Measurements from ENCODE around the gene COL26A1. TPM values are rescaled to one million over a fixed set of nuclear protein-coding genes. Genes with fewer than 3 reads are reported as not detected.
A peak's percentile ranks its signal among the peaks of the same experiment; 100 is the strongest.

Gene COL26A1
- polyA plus RNA-seq, 6 donors from 2014 or later: not detected

DNA sequence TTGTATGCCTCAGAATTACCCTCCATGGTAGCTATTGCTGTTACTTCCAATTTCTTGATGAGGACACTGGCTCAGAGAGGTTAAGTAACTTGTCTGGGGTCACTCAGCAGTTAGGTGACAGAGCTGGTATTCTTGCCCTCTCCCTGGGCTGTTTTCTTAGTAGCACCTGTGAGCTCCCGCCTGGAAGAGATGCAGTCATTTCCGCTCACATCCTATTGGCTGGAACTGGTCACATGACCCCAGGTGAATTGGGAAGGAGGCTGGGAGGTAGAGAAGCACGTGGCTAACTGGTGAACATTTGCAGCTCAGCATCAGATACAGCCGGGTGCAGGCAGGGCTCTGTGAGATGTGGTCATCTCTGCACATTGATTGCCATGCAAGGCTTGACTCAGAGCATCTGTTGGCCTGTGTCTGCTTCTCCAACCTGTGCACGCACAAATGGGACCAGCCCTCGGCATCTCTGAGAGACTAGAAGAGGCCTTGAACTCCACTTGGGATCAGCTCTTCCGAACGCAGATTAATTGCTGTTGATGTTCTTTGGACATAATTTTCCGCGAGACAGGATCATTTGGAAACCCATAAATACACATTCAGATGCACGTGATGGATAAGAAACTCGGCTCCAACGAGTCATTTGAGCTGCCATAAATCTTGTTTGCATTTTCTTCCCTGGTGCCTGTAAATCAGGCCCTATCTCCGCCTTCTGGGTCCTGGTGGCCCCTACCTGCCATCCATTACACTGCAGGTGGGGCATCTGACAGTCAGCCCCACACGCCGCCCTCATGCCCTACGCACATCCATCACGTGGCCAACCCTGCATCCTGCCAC lies 223.6 kb downstream of the COL26A1 start:
- DNase-seq: no peak
- no peak for ATAC-seq (ENCODE audit: low read depth in 2 of 2)
- no peak overlapping the region for H3K4me3 Mint-ChIP-seq
- H3K9me3 Mint-ChIP-seq: peaks cover 0 to 12% (median 4%) of the 10 kb centered on the region in 7 donors
- H3K27ac Mint-ChIP-seq: no peak overlapping the region
- peaks cover 0 to 11% (median 3%) of the 10 kb centered on the region in 3 donors for H3K4me1 Mint-ChIP-seq
- H3K27me3 Mint-ChIP-seq: peaks cover 0 to 17% (median 7%) of the 10 kb centered on the region in 3 donors
- H3K36me3 Mint-ChIP-seq: no peaks in the 10 kb centered on the region

- H3K27me3 Mint-ChIP-seq: peaks cover 0 to 21% (median 10%) of the 10 kb centered on the region in 3 donors
- peak overlapping the region in 1 of 8 donors; percentile 10 for H3K4me3 Mint-ChIP-seq
- H3K4me1 Mint-ChIP-seq: peaks cover 0 to 11% (median 3%) of the 10 kb centered on the region in 3 donors
- H3K36me3 Mint-ChIP-seq: no peaks in the 10 kb centered on the region
- peaks cover 0 to 12% (median 4%) of the 10 kb centered on the region in 7 donors for H3K9me3 Mint-ChIP-seq
- DNase-seq (no peak), ATAC-seq (ENCODE audit: low read depth in 2 of 2) (no peak)
- H3K27ac Mint-ChIP-seq: peak overlapping the region in 1 of 6 donors; percentile 24
Measured at GRCh38 chr7:101586906-101587677, 224.4 kb downstream of the COL26A1 start.

DNA sequence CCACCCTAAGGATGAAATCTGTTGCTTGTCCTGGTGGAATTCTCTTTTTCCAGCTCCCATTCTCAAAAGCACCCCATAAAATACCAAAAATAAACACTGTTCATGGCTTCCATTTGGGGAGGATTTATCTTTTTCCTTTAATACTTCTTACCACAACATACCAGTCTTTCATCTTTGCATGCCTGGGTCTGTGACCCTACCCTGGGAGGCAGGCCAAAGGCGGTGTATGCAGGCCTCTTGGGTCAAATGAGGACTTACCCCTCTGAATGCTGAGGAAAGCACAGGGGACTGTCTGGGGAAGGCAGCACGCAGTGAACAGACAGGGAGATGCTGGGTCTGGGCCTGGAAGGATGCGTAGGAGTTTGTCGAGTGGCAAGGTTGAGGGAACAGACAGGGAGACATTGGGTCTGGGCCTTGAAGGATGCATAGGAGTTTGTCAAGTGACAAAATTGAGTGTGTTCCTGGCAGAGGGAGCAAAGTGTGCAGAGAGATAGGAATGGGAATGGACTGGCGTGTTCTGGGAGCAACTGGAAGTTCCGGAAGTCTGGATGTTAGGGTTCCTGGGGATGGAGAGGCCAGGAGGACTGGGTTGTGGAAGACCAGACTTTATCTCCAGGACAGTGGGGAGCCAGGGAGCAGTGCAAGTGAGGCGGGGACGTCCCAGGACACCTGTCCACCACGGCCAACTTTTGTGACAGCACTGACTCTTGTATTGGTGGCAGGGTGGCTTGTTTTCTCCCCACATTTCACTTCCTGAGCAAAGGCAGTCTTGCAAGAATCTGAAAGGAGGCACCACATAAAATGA lies 225.7 kb downstream of the COL26A1 start:
- no peak for DNase-seq
- peak overlapping the region in 2 of 6 donors; percentile 51 to 62 for H3K27ac Mint-ChIP-seq
- peaks cover 0 to 11% (median 3%) of the 10 kb centered on the region in 3 donors for H3K4me1 Mint-ChIP-seq
- H3K4me3 Mint-ChIP-seq: peak overlapping the region in 1 of 8 donors; percentile 13
- peaks cover 0 to 6% (median 2%) of the 10 kb centered on the region in 7 donors for H3K9me3 Mint-ChIP-seq
- no peak for ATAC-seq (ENCODE audit: low read depth in 2 of 2)
- no peaks in the 10 kb centered on the region for H3K36me3 Mint-ChIP-seq
- H3K27me3 Mint-ChIP-seq: peaks cover 0 to 17% (median 12%) of the 10 kb centered on the region in 3 donors

DNA sequence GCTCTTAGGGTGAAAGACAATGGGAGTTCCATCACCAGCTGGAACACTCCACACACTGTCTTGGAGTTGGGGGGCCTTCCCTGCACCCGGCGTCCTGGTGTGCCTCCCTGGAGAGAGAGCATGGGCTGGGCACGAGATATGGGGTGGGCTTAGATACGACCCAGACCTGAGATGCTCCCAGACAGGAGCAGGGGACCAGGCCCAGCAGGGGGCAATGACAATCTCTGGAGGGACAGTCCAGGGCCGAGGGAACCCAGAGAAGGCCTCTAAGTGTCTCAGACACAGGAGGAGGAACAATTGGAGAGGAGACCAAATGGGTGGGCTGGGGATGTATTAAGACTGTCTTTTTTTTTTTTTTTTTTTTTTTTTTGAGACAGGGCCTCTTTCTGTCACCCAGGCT lies 226.4 kb downstream of the COL26A1 start:
- H3K4me3 Mint-ChIP-seq: no peak overlapping the region
- peaks cover 0 to 12% (median 10%) of the 10 kb centered on the region in 3 donors for H3K27me3 Mint-ChIP-seq
- ATAC-seq (ENCODE audit: low read depth in 2 of 2) (no peak), DNase-seq (no peak)
- H3K36me3 Mint-ChIP-seq: no peaks in the 10 kb centered on the region
- H3K9me3 Mint-ChIP-seq: peaks cover 0 to 4% (median 0%) of the 10 kb centered on the region in 7 donors
- no peak overlapping the region for H3K27ac Mint-ChIP-seq
- H3K4me1 Mint-ChIP-seq: peaks cover 0 to 11% (median 3%) of the 10 kb centered on the region in 3 donors

- Mint-ChIP-seq H3K36me3 (no peaks in the 10 kb centered on the region), H3K4me3 (no peak overlapping the region), H3K4me1 (peaks cover 0 to 11% (median 3%) of the 10 kb centered on the region in 3 donors), H3K27ac (no peak overlapping the region), H3K27me3 (peaks cover 0 to 18% (median 9%) of the 10 kb centered on the region in 3 donors), H3K9me3 (peaks cover 0 to 4% (median 0%) of the 10 kb centered on the region in 7 donors)
- ATAC-seq (ENCODE audit: low read depth in 2 of 2) (no peak), DNase-seq (no peak)
Measured at GRCh38 chr7:101589976-101590662, 227.4 kb downstream of the COL26A1 start.

GRCh38 chr7:101590663-101591435 lies 228.2 kb downstream of the COL26A1 start:
- Mint-ChIP-seq H3K27me3 (peaks cover 0 to 19% (median 9%) of the 10 kb centered on the region in 3 donors), H3K4me3 (no peak overlapping the region), H3K4me1 (peaks cover 0 to 11% (median 3%) of the 10 kb centered on the region in 3 donors), H3K27ac (no peak overlapping the region), H3K9me3 (peaks cover 0 to 4% (median 0%) of the 10 kb centered on the region in 7 donors), H3K36me3 (no peaks in the 10 kb centered on the region)
- no peak for ATAC-seq (ENCODE audit: low read depth in 2 of 2)
- DNase-seq: no peak

GRCh38 chr7:101591504-101591903 lies 228.8 kb downstream of the COL26A1 start:
- ATAC-seq (ENCODE audit: low read depth in 2 of 2): no peak

DNA sequence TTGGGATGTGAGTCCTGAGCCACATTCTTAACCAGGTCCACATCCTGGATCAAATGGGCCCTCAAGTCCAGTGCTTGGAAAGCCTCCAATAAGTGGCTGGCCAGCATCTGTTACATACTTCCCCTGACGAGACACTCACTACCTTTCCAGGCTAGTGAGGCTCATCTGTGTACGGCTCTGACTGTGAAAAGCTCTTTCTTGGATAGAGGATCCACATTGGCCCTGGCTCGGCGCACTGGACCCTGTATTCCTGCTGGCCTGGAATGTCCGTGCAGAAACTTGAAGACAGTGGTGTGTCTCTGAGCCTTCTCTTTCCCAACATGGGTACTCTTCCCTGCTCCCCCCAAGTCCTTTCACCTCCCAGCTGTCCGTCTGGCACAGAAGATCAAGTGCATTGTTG lies 230.9 kb downstream of the COL26A1 start:
- peaks cover 0 to 3% (median 0%) of the 10 kb centered on the region in 7 donors for H3K9me3 Mint-ChIP-seq
- no peak for ATAC-seq (ENCODE audit: low read depth in 2 of 2)
- no peak overlapping the region for H3K4me3 Mint-ChIP-seq

More at GRCh38 chr7:101591504-101591903, 228.8 kb downstream of the COL26A1 start:
- peaks cover 0 to 22% (median 9%) of the 10 kb centered on the region in 3 donors for H3K27me3 Mint-ChIP-seq
- no peak overlapping the region for H3K4me3 Mint-ChIP-seq
- H3K36me3 Mint-ChIP-seq: no peaks in the 10 kb centered on the region
- H3K9me3 Mint-ChIP-seq: peaks cover 0 to 4% (median 2%) of the 10 kb centered on the region in 7 donors
- peaks cover 0 to 10% (median 3%) of the 10 kb centered on the region in 3 donors for H3K4me1 Mint-ChIP-seq
- no peak for DNase-seq
- H3K27ac Mint-ChIP-seq: no peak overlapping the region

GRCh38 chr7:101594790-101595189 lies 232.1 kb downstream of the COL26A1 start:
- Mint-ChIP-seq H3K27me3 (peaks cover 0 to 22% (median 9%) of the 10 kb centered on the region in 3 donors), H3K36me3 (no peaks in the 10 kb centered on the region), H3K4me1 (peaks cover 0 to 3% (median 0%) of the 10 kb centered on the region in 3 donors), H3K4me3 (no peak overlapping the region), H3K27ac (no peak overlapping the region), H3K9me3 (peaks cover 0 to 3% (median 0%) of the 10 kb centered on the region in 7 donors)
- ATAC-seq (ENCODE audit: low read depth in 2 of 2) (no peak), DNase-seq (no peak)

More for the DNA sequence above, 230.9 kb downstream of the COL26A1 start:
- H3K27ac Mint-ChIP-seq: no peak overlapping the region
- H3K27me3 Mint-ChIP-seq: peaks cover 0 to 22% (median 9%) of the 10 kb centered on the region in 3 donors
- H3K4me1 Mint-ChIP-seq: peaks cover 0 to 3% (median 0%) of the 10 kb centered on the region in 3 donors
- DNase-seq: no peak
- H3K36me3 Mint-ChIP-seq: no peaks in the 10 kb centered on the region

DNA sequence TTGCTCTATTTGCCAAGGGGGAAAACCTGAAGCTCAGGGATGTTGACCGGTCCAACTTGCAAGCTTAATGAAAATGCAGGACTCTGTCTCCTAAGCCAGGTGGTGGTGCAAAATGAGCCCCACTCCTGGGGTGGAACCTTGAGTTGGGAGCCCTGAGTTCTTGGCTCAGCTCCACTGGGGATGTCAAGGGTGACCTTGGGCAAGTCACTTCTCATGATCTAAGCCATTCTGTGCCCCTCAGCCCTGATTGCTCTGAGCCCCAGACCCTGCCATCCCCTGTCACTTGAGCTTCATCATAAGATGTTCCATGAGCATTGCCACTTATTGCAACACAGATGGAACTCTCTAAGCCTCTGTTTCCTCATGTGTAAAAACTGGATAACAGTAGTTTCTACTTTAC lies 232.6 kb downstream of the COL26A1 start:
- Mint-ChIP-seq H3K4me3 (no peak overlapping the region), H3K27ac (no peak overlapping the region), H3K36me3 (no peaks in the 10 kb centered on the region), H3K4me1 (peaks cover 0 to 3% (median 0%) of the 10 kb centered on the region in 3 donors), H3K27me3 (peaks cover 0 to 22% (median 9%) of the 10 kb centered on the region in 3 donors), H3K9me3 (peaks cover 0 to 3% (median 0%) of the 10 kb centered on the region in 7 donors)
- no peak for ATAC-seq (ENCODE audit: low read depth in 2 of 2)
- DNase-seq: no peak

- DNase-seq: no peak
- peaks cover 0 to 3% (median 0%) of the 10 kb centered on the region in 3 donors for H3K4me1 Mint-ChIP-seq
- no peaks in the 10 kb centered on the region for H3K36me3 Mint-ChIP-seq
- H3K27ac Mint-ChIP-seq: no peak overlapping the region
- ATAC-seq (ENCODE audit: low read depth in 2 of 2): no peak
- H3K9me3 Mint-ChIP-seq: peaks cover 0 to 3% (median 0%) of the 10 kb centered on the region in 7 donors
- peaks cover 0 to 22% (median 9%) of the 10 kb centered on the region in 3 donors for H3K27me3 Mint-ChIP-seq
- H3K4me3 Mint-ChIP-seq: no peak overlapping the region
Measured at GRCh38 chr7:101595766-101596537, 233.3 kb downstream of the COL26A1 start.

All from naive B cell (primary cell).